Stomach (tissue), 9 donors: ENCODE results near the gene MAP9. TPM values are rescaled to one million over a fixed set of nuclear protein-coding genes. Genes with fewer than 3 reads are reported as not detected.
A peak's percentile ranks its signal among the peaks of the same experiment; 100 is the strongest.

ENCODE experiments used
- DNase-seq, 2 donors: peaks; one replicate each; pipeline versions ENCODE4 v3.0.0 to v3.0.0-alpha.2; 2013 to 2019
- H3K27ac ChIP-seq, 5 donors: fragments of 200-600 bp in 4 of 5; sonication (generic) in 4 of 5; one replicate each; pipeline ENCODE4 v1.5.1; 2013 to 2019; ENCODE audit warnings: mild to moderate bottlenecking in 1 of 5, moderate library complexity in 1 of 5
- H3K27me3 ChIP-seq, 3 donors: fragments of 200-600 bp; sonication (generic); one replicate each; pipeline ENCODE4 v1.5.1; 2017 to 2019; ENCODE audit warnings: mixed run types in 1 of 3
- H3K36me3 ChIP-seq, 4 donors: fragments of 200-600 bp; sonication (generic); 1 replicate in 3 of 4; 2 replicates in 1 of 4; pipeline ENCODE4 v1.5.1; 2016 to 2019
- H3K4me1 ChIP-seq, 4 donors: fragments of 200-600 bp; sonication (generic); one replicate each; pipeline ENCODE4 v1.5.1; 2016 to 2019
- H3K4me3 ChIP-seq, 4 donors: fragments of 200-600 bp; sonication (generic) in 3 of 4; one replicate each; pipeline ENCODE4 v1.5.1; 2016 to 2019; ENCODE audit warnings: mild to moderate bottlenecking in 1 of 4
- H3K9me3 ChIP-seq, 4 donors: fragments of 200-600 bp; sonication (generic); one replicate each; pipeline ENCODE4 v1.5.1; 2016 to 2019
- CTCF ChIP-seq, 7 experiments: fragments of 450-650 bp in 4 of 7; fragments of 200-600 bp in 3 of 7; sonication (generic) in 3 of 7; IDR thresholded peaks; one replicate each; pipeline ENCODE4 v1.5.1; 2016 to 2019; ENCODE audit warnings: antibody characterized with exemption in 7 of 7, control low read depth in 2 of 7, mild to moderate bottlenecking in 1 of 7
- EP300 ChIP-seq: sonication (generic); formaldehyde crosslinking; IDR thresholded peaks from one replicate; pipeline ENCODE4 v1.6.1; 2017; ENCODE audit warnings: antibody characterized with exemption
- POLR2A ChIP-seq, 4 donors: fragments of 450-650 bp; IDR thresholded peaks; one replicate each; pipeline ENCODE4 v1.6.1; 2016; ENCODE audit warnings: antibody characterized with exemption in 4 of 4, control low read depth in 2 of 4, mild to moderate bottlenecking in 1 of 4, moderate library complexity in 1 of 4
- POLR2AphosphoS5 ChIP-seq, 3 donors: sonication (generic); formaldehyde crosslinking; IDR thresholded peaks; one replicate each; pipeline ENCODE4 v1.6.1; 2016; ENCODE audit warnings: antibody characterized with exemption in 3 of 3
- WGBS, 5 donors: extraction: QIAGEN DNeasy Blood & Tissue Kit in 3 of 5; methylation state at CpG; one replicate each; pipeline versions ENCODE4 v1.1.5 to v1.1.7; 2013 to 2018; 5-methylcytosine and 5-hydroxymethylcytosine counted together
- intact Hi-C: fragments of 100-400 bp; cut with DNase I; formaldehyde crosslinking; loops from one replicate; pipeline ENCODE4 v1.15.1; 2023; ENCODE audit warnings: low total_unique reads
- polyA plus RNA-seq, 3 donors: library from polyadenylated mRNA; stranded (reverse); fragments of 200-250 nt; gene quantifications; one replicate each; pipeline ENCODE4 v1.2.3, GENCODE V29; 2013
- total RNA-seq, 5 donors: library from RNA; depleted of rRNA; stranded (reverse); fragments of >200 nt; gene quantifications; one replicate each; pipeline versions ENCODE4 v1.1.0 to v1.2.3, GENCODE V29; 2014 to 2016
- donor health status: healthy with polysubstance abuse.
- donor health status: Bipolar disorder and iron deficiency.
- donor health status: healthy.

Gene MAP9
- total and polyA plus RNA-seq, 8 donors: 1.2 to 21.5 (median 7.2) TPM

GRCh38 chr4:155367608-155368007 is 9.2 kb downstream of the MAP9 start:
- no peaks in the 10 kb centered on the region for H3K4me1 ChIP-seq
- H3K27ac ChIP-seq: no peak overlapping the region
- 85 to 100% (median 93%) methylated on average over 2 of the region's 2 CpGs for WGBS, 5 donors
- H3K36me3 ChIP-seq: peaks cover 0 to 30% (median 9%) of the 10 kb centered on the region in 4 donors
- no peak for DNase-seq
- intact Hi-C loops: no loop called here
- H3K9me3 ChIP-seq: no peaks in the 10 kb centered on the region
- H3K4me3 ChIP-seq: no peak overlapping the region
- no peaks in the 10 kb centered on the region for H3K27me3 ChIP-seq
- TF ChIP-seq EP300 (no peak), POLR2A (IDR thresholded peaks at IDR 0.05) (no peak), CTCF (IDR thresholded peaks at IDR 0.05) (no peak), POLR2AphosphoS5 (IDR thresholded peaks at IDR 0.05) (no peak)

DNA sequence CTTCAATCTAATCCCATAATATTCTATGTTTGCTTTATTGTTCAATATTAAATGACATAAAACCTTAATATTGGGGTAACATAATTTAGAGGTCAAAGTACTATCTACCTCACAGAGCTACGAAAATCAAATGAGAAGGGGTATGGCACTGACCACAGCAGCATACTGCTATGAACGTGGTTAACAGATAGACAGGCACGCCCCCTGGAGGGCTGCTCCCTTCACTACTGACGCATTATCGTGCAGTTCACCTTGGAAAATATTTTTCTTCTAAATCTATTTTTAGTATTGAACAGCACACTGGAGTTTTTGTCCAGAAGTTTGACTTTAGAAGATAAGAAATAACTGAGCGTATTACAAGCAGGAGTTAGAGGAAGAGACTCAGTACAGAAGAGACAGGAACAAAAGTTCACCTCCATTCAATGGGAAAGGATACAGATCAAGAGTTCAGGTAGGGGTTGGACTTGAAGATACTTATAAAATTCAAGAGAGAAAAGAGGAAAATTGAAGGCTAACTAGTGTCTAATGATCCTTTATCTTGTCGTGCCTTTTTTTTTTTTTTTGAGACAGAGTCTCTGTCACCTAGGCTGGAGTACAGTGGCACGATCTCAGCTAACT is 22.7 kb downstream of the MAP9 start:
- DNase-seq: peak; percentile 71 to 86
- 23 to 34% (median 25%) methylated on average over 8 of the region's 8 CpGs for WGBS, 5 donors
- intact Hi-C loops: loop anchor here (10.0 kb wide), 1 partner anchor 369 kb away; no protein-coding TSS in a partner anchor

GRCh38 chr4:155342142-155342541 is 34.6 kb downstream of the MAP9 start:
- intact Hi-C loops: no loop called here
- Histone ChIP-seq H3K9me3 (peaks cover 0 to 15% (median 8%) of the 10 kb centered on the region in 4 donors), H3K4me3 (no peak overlapping the region), H3K27me3 (no peaks in the 10 kb centered on the region), H3K4me1 (no peaks in the 10 kb centered on the region), H3K27ac (no peak overlapping the region), H3K36me3 (peaks cover 0 to 20% (median 10%) of the 10 kb centered on the region in 4 donors)
- no peak for DNase-seq
- TF ChIP-seq POLR2A (IDR thresholded peaks at IDR 0.05): no peak
- no peak for TF ChIP-seq POLR2AphosphoS5 (IDR thresholded peaks at IDR 0.05)
- WGBS, 5 donors: 65 to 85% (median 79%) methylated on average over 1 of the region's 1 CpG

More for the DNA sequence above, 22.7 kb downstream of the MAP9 start:
- Histone ChIP-seq H3K9me3 (no peaks in the 10 kb centered on the region), H3K36me3 (peaks cover 0 to 14% (median 10%) of the 10 kb centered on the region in 4 donors), H3K4me1 (peaks cover 0 to 8% (median 0%) of the 10 kb centered on the region in 4 donors), H3K27ac (no peak overlapping the region), H3K4me3 (no peak overlapping the region), H3K27me3 (no peaks in the 10 kb centered on the region)
- TF ChIP-seq EP300 (no peak), POLR2AphosphoS5 (IDR thresholded peaks at IDR 0.05) (no peak), POLR2A (IDR thresholded peaks at IDR 0.05) (no peak), CTCF (IDR thresholded peaks at IDR 0.05) (peak in 5 of 7 experiments; percentile 7 to 62 (median 57))

DNA sequence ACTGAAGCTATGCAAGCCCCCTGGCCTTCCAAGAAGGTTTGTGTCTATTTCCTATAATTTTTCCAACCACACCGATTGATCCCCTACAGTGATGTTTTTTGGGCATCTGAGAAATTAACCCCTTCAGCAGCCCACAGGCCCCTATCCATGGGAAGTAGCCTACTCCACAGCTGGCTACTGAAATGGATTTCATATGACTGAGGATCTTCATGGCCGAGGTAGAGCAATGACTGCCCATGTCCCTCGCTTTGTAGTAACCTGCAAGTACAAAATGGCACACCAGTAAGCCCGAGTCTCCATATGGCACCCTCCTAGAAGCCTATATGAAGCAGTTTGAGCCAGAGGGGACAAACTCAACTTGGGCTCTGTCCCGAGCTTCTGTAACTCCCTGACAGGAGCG is 36.8 kb downstream of the MAP9 start:
- intact Hi-C loops: no loop called here
- Histone ChIP-seq H3K36me3 (peaks cover 0 to 4% (median 0%) of the 10 kb centered on the region in 4 donors), H3K4me1 (no peaks in the 10 kb centered on the region), H3K27me3 (no peaks in the 10 kb centered on the region), H3K9me3 (peaks cover 0 to 15% (median 8%) of the 10 kb centered on the region in 4 donors), H3K27ac (no peak overlapping the region), H3K4me3 (no peak overlapping the region)
- WGBS, 5 donors: 84 to 94% (median 87%) methylated on average over 6 of the region's 6 CpGs
- DNase-seq: no peak
- TF ChIP-seq POLR2AphosphoS5 (IDR thresholded peaks at IDR 0.05) (no peak), CTCF (IDR thresholded peaks at IDR 0.05) (no peak), EP300 (no peak), POLR2A (IDR thresholded peaks at IDR 0.05) (no peak)

- no peak for DNase-seq
- Histone ChIP-seq H3K4me1 (no peaks in the 10 kb centered on the region), H3K27me3 (no peaks in the 10 kb centered on the region), H3K27ac (no peak overlapping the region), H3K9me3 (peaks cover 0 to 15% (median 8%) of the 10 kb centered on the region in 4 donors), H3K4me3 (no peak overlapping the region), H3K36me3 (peaks cover 0 to 4% (median 0%) of the 10 kb centered on the region in 4 donors)
- TF ChIP-seq EP300 (no peak), POLR2AphosphoS5 (IDR thresholded peaks at IDR 0.05) (no peak), POLR2A (IDR thresholded peaks at IDR 0.05) (no peak), CTCF (IDR thresholded peaks at IDR 0.05) (no peak)
- intact Hi-C loops: no loop called here
- 62 to 81% (median 71%) methylated on average over 6 of the region's 6 CpGs for WGBS, 5 donors
Measured at GRCh38 chr4:155339588-155339987, 37.2 kb downstream of the MAP9 start.
